IMR-90 (cell line): ENCODE data around the gene TSSK2. TPM values are rescaled to one million over a fixed set of nuclear protein-coding genes. Genes with fewer than 3 reads are reported as not detected.

ENCODE experiments used
- ATAC-seq: fragments of 200-7000 bp; cut with Tn5 transposase; 2 replicates; pipeline ENCODE4 v1.9.1; 2020; ENCODE audit warnings: low read depth, mild to moderate bottlenecking, moderate library complexity
- BruUV-seq: library from RNA; stranded (reverse); fragments of 400-500 nt; replicated peaks from 2 replicates; lab custom pipeline; 2021; lab: Mats Ljungman, UMichigan
- CTCF ChIA-PET: fragments of 300-600 bp; formaldehyde crosslinking; extraction: SDS; loops from one replicate; lab custom pipeline; 2021; ENCODE audit warnings: antibody characterized with exemption; lab: Yijun Ruan, JAX
- POLR2A ChIA-PET: fragments of 300-600 bp; sonication (Branson Sonifier 250); formaldehyde crosslinking; loops from one replicate; lab custom pipeline; 2022; ENCODE audit warnings: antibody characterized with exemption; ENCODE audit not compliant: unreplicated experiment; lab: Charles Lee
- DNase-seq: peaks from one replicate; pipeline ENCODE4 v3.0.0; 2013
- H2AFZ ChIP-seq: replicated peaks from 2 replicates; pipeline ENCODE3; 2013; ENCODE audit warnings: low read length, mild to moderate bottlenecking; ENCODE audit not compliant: poor library complexity
- H2AK5ac ChIP-seq: 2 replicates; pipeline ENCODE4 v1.6.1; 2013; ENCODE audit warnings: low read depth, low read length, inconsistent platforms
- H2AK9ac ChIP-seq: replicated peaks from 2 replicates; pipeline ENCODE3; 2013; ENCODE audit warnings: mild to moderate bottlenecking, low read depth, low read length, moderate library complexity; ENCODE audit not compliant: poor library complexity
- H2BK120ac ChIP-seq: 2 replicates; pipeline ENCODE4 v1.6.1; 2013; ENCODE audit warnings: low read depth, low read length, inconsistent platforms
- H2BK15ac ChIP-seq: 3 replicates; pipeline ENCODE4 v1.6.1; 2013; ENCODE audit warnings: low read depth, low read length, inconsistent platforms
- H2BK20ac ChIP-seq: 2 replicates; pipeline ENCODE4 v1.6.1; 2013; ENCODE audit warnings: low read depth, mild to moderate bottlenecking, inconsistent platforms, low read length, moderate library complexity
- H2BK5ac ChIP-seq: 2 replicates; pipeline ENCODE4 v1.6.1; 2013; ENCODE audit warnings: mild to moderate bottlenecking, low read depth, low read length, inconsistent platforms; ENCODE audit not compliant: poor library complexity, severe bottlenecking
- H3K14ac ChIP-seq: replicated peaks from 2 replicates; pipeline ENCODE4 v1.6.1; 2013; ENCODE audit warnings: low read depth, low read length, inconsistent platforms
- H3K18ac ChIP-seq: 2 replicates; pipeline ENCODE4 v1.6.1; 2013; ENCODE audit warnings: low read depth, low read length, control low read depth
- H3K23ac ChIP-seq: 2 replicates; pipeline ENCODE4 v1.6.1; 2013; ENCODE audit warnings: low read depth, low read length, inconsistent platforms
- H3K27ac ChIP-seq: 2 replicates; pipeline ENCODE4 v1.5.1; 2013; ENCODE audit warnings: mild to moderate bottlenecking, control low read depth, low read length; ENCODE audit not compliant: insufficient read depth
- H3K27me3 ChIP-seq: 2 replicates; pipeline ENCODE4 v1.6.1; 2013; ENCODE audit warnings: low read length; ENCODE audit not compliant: control insufficient read depth, insufficient read depth
- H3K36me3 ChIP-seq: 2 replicates; pipeline ENCODE4 v1.6.1; 2013; ENCODE audit warnings: low read length, mixed read lengths; ENCODE audit not compliant: control insufficient read depth, insufficient read depth
- H3K4ac ChIP-seq: 2 replicates; pipeline ENCODE4 v1.6.1; 2013; ENCODE audit warnings: low read depth, low read length, inconsistent platforms
- H3K4me1 ChIP-seq: 2 replicates; pipeline ENCODE4 v1.6.1; 2013; ENCODE audit warnings: low read length, mixed read lengths; ENCODE audit not compliant: control insufficient read depth, insufficient read depth
- H3K4me2 ChIP-seq: 2 replicates; pipeline ENCODE4 v1.6.1; 2013; ENCODE audit warnings: low read depth, mild to moderate bottlenecking, control low read depth, low read length, moderate library complexity
- H3K4me3 ChIP-seq: 2 replicates; pipeline ENCODE4 v1.5.1; 2013; ENCODE audit warnings: low read depth, mild to moderate bottlenecking, control low read depth, low read length, moderate library complexity; ENCODE audit not compliant: insufficient read depth
- H3K56ac ChIP-seq: 2 replicates; pipeline ENCODE4 v1.6.1; 2013; ENCODE audit warnings: low read length, inconsistent platforms; ENCODE audit not compliant: insufficient read depth; ENCODE audit errors: extremely low read depth
- H3K79me1 ChIP-seq, 2 experiments: 2 replicates each; pipeline ENCODE4 v1.6.1; 2013; ENCODE audit warnings: low read length in 2 of 2, inconsistent platforms in 1 of 2, low read depth in 1 of 2
- H3K9ac ChIP-seq: 2 replicates; pipeline ENCODE4 v1.6.1; 2013; ENCODE audit warnings: low read depth, low read length, control low read depth
- H3K9me1 ChIP-seq: 2 replicates; pipeline ENCODE4 v1.6.1; 2013; ENCODE audit warnings: low read length, inconsistent platforms; ENCODE audit not compliant: insufficient read depth
- H3K9me3 ChIP-seq: 2 replicates; pipeline ENCODE4 v1.6.1; 2013; ENCODE audit warnings: low read length; ENCODE audit not compliant: control insufficient read depth, insufficient read depth
- H4K20me1 ChIP-seq: 2 replicates; pipeline ENCODE4 v1.6.1; 2013; ENCODE audit warnings: low read length, inconsistent platforms; ENCODE audit not compliant: insufficient read depth
- H4K5ac ChIP-seq: 2 replicates; pipeline ENCODE4 v1.6.1; 2013; ENCODE audit warnings: mild to moderate bottlenecking, low read depth, low read length, control low read depth
- H4K8ac ChIP-seq, 2 experiments: 2 replicates each; pipeline ENCODE4 v1.6.1; 2013; ENCODE audit warnings: low read depth in 2 of 2, low read length in 2 of 2, control low read depth in 1 of 2, inconsistent platforms in 1 of 2
- H4K91ac ChIP-seq: 2 replicates; pipeline ENCODE4 v1.6.1; 2013; ENCODE audit warnings: low read depth, low read length, inconsistent platforms; ENCODE audit not compliant: insufficient read depth
- CTCF ChIP-seq: conservative IDR thresholded peaks from 2 replicates; pipeline ENCODE4 v1.5.1; 2012; ENCODE audit warnings: mild to moderate bottlenecking, low read depth, low read length, improper control_type of control experiment
- MAZ ChIP-seq: IDR thresholded peaks from 2 replicates; pipeline ENCODE4 v1.6.1; 2012; ENCODE audit warnings: low read depth, mild to moderate bottlenecking, low read length, improper control_type of control experiment, moderate library complexity, borderline replicate concordance
- MXI1 ChIP-seq: IDR thresholded peaks from 2 replicates; pipeline ENCODE4 v1.6.1; 2012; ENCODE audit warnings: low read depth, mild to moderate bottlenecking, low read length, moderate library complexity, borderline replicate concordance
- RAD21 ChIP-seq: IDR thresholded peaks from 2 replicates; pipeline ENCODE4 v1.6.1; 2012; ENCODE audit warnings: low read length, improper control_type of control experiment
- SMC3 ChIP-seq: fragments of 150-350 bp; IDR thresholded peaks from 2 replicates; pipeline ENCODE4 v1.6.1; 2016; ENCODE audit warnings: low read depth, mild to moderate bottlenecking, antibody characterized with exemption, low read length, moderate library complexity
- WGBS, 2 experiments: methylation state at CpG; one replicate each; pipeline versions ENCODE4 v1.1.5 to v1.1.7; 2013; ENCODE audit warnings: missing lambda C conversion rate in 2 of 2; ENCODE audit not compliant: insufficient read length in 1 of 2; ENCODE audit errors: extremely low coverage in 2 of 2; 5-methylcytosine and 5-hydroxymethylcytosine counted together
- dilution Hi-C: fragments of 300-500 bp; cut with HindIII; formaldehyde crosslinking; loops from one replicate; pipeline ENCODE4 v1.14.3; 2018; ENCODE audit warnings: low sequenced_read_pairs; ENCODE audit not compliant: unreplicated experiment
- in situ Hi-C: fragments of 300-500 bp; cut with MboI; formaldehyde crosslinking; loops from 3 replicates; pipeline ENCODE4 v1.14.3; 2019; ENCODE audit warnings: low sequenced_read_pairs, inconsistent platforms, mixed read lengths
- intact Hi-C: fragments of 100-400 bp; cut with micrococcal nuclease; formaldehyde crosslinking; loops from 2 replicates; pipeline ENCODE4 v1.10.0; 2022
- polyA plus RNA-seq, 3 experiments: library from polyadenylated mRNA; depleted of rRNA; stranded (reverse); fragments of >200 nt; gene quantifications; 2 replicates each; pipeline ENCODE4 v1.2.3, GENCODE V29; 2012; ENCODE audit warnings: low replicate concordance in 1 of 3
- total RNA-seq: library from RNA; depleted of rRNA; stranded (reverse); fragments of >200 nt; gene quantifications from 2 replicates; pipeline ENCODE4 v1.2.3, GENCODE V29; 2012

The TSSK2 gene
- total and polyA plus RNA-seq, 2 of the 4 experiments (the other 2 are of a cell fraction) = not detected

GRCh38 chr22:19085233-19085718 lies 45.8 kb upstream of the TSSK2 start:
- peaks cover 9 to 45% of the 10 kb centered on the region in 2 experiments; a peak in 3 of 4 replicates for H3K79me1 ChIP-seq
- in situ Hi-C loops = no loop called here
- CTCF ChIA-PET = interaction anchor here (0.9 to 1.0 kb wide), 2 partner anchors 11 to 12 kb away, joined by 4 read pairs; no protein-coding TSS in a partner anchor
- no peak overlapping the region for H3K4me2 ChIP-seq
- H2BK15ac ChIP-seq = no peak overlapping the region
- no peak overlapping the region for H3K23ac ChIP-seq
- no peak overlapping the region for H4K5ac ChIP-seq
- H2AFZ ChIP-seq = no peak overlapping the region
- no peaks in the 10 kb centered on the region for H3K9me3 ChIP-seq
- H3K56ac ChIP-seq = no peak overlapping the region
- dilution Hi-C loops = no loop called here
- no peak overlapping the region for H2BK20ac ChIP-seq
- TF ChIP-seq CTCF (peak; percentile 49), MAZ (no peak), SMC3 (peak; percentile 21; the same call in 1 of the 2 replicates), MXI1 (no peak), RAD21 (peak; percentile 48)
- peaks cover 29% of the 10 kb centered on the region for H4K20me1 ChIP-seq
- no CpG with 5 or more reads among the region's 1 CpG for WGBS, 2 experiments
- no peak overlapping the region for H4K91ac ChIP-seq
- no peak overlapping the region for H4K8ac ChIP-seq
- H3K9me1 ChIP-seq = peaks cover 11% of the 10 kb centered on the region
- DNase-seq = peak; percentile 52
- no peak overlapping the region for H3K4me3 ChIP-seq
- no peak overlapping the region for H3K18ac ChIP-seq
- peaks cover 7% of the 10 kb centered on the region for H3K4me1 ChIP-seq
- no peak overlapping the region for H3K27ac ChIP-seq
- H2BK120ac ChIP-seq = no peak overlapping the region
- POLR2A ChIA-PET = no interaction called here
- ATAC-seq = peak; percentile 67
- no TSS peak for BruUV-seq
- no peaks in the 10 kb centered on the region for H3K27me3 ChIP-seq
- H3K9ac ChIP-seq = no peak overlapping the region
- H2AK9ac ChIP-seq = no peak overlapping the region
- H2AK5ac ChIP-seq = no peak overlapping the region
- H3K36me3 ChIP-seq = peaks cover 14% of the 10 kb centered on the region
- no peak overlapping the region for H3K4ac ChIP-seq
- no peak overlapping the region for H2BK5ac ChIP-seq
- intact Hi-C loops = no loop called here
- no peak overlapping the region for H3K14ac ChIP-seq
